Erythroblast (primary cell): ENCODE results near the gene ZNF772.
A peak's percentile ranks its signal among the peaks of the same experiment; 100 is the strongest.

ENCODE experiments used
- GATA1 ChIP-seq: IDR thresholded peaks from 2 replicates; pipeline ENCODE4 v1.6.1; 2011; ENCODE audit warnings: low read depth, mild to moderate bottlenecking, control low read depth, low read length, moderate library complexity
- POLR2A ChIP-seq: IDR thresholded peaks from 2 replicates; pipeline ENCODE4 v1.6.1; 2011; ENCODE audit warnings: mild to moderate bottlenecking, low read length

DNA sequence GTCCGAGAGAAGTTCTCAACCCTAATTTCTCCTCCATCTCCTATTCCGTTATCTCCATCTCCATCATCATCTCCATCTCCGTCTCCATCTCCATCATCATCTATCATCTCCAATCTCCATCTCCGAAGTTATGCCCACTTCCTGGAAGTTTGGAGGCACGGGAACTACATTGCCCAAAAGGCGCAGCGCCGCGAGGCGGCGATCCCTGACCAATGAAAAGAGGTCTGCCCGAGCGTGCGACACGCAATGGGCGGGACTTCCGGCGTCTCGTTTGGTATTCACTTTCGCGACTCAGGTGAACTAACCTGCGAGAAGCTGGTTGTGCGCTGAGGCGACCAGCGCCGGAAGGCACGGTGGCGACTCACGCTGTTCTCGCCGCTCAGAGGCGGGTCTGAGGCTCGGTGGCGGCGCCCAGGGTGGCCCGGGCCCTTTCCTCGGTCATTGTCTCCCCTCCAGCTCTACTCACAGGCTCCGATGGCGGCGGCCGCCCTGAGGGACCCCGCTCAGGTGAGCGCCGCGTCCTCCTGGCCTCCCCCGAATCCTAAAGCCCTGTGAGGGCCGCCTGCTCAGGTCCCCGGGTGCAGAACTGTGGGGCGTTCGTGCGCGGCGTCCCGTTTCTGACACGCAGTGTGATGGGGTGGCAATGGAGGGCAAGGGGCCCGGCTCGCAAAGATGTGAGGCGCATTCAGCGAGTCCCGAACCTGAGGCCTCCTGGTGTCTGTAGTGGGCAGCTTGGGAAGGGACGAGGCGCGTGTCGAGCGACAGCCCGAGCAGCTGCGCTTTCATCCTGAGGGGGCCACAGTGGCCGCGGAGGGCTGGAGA is 10.3 kb upstream of the ZNF772 start, which contains the start of gene ZNF419:
- TF ChIP-seq POLR2A (peak; percentile 60), GATA1 (peak; percentile 39)
